K562 (cell line): ENCODE data around the gene TMEM178A. TPM values are rescaled to one million over a fixed set of nuclear protein-coding genes. Genes with fewer than 3 reads are reported as not detected.

Experiments used
- ATAC-seq: fragments of 200-7000 bp; cut with Tn5 transposase; 3 replicates; pipeline ENCODE4 v1.9.1; 2020; ENCODE audit warnings: moderate library complexity
- BruUV-seq: library from RNA; stranded (reverse); fragments of 400-500 nt; replicated peaks from 2 replicates; lab custom pipeline; 2021; lab: Mats Ljungman, UMichigan
- CTCF ChIA-PET: fragments of 300-600 bp; formaldehyde crosslinking; extraction: SDS; loops from one replicate; lab custom pipeline; 2021; ENCODE audit warnings: low intra/inter-chr PET ratio; lab: Yijun Ruan, JAX
- POLR2A ChIA-PET: fragments of 300-600, 350-650 bp; sonication (Branson Sonifier 250); formaldehyde crosslinking; extraction: SDS; loops from one replicate; lab custom pipeline; 2021; ENCODE audit warnings: antibody characterized with exemption, inconsistent platforms; lab: Yijun Ruan, JAX
- DNase-seq, 4 experiments: peaks; one replicate each; pipeline versions ENCODE4 v3.0.0 to v3.0.0-alpha.2; 2011 to 2018; ENCODE audit warnings: low spot score in 3 of 4, mixed read lengths in 3 of 4; ENCODE audit errors: extremely low read depth in 1 of 4
- FAIRE-seq: peaks from 2 replicates; lab custom pipeline; 2011; peaks lifted over from hg19 to GRCh38; lab: Jason Lieb, UNC
- H2AFZ ChIP-seq: 2 replicates; pipeline ENCODE4 v1.6.0; 2011; ENCODE audit warnings: low read depth, low read length, control low read depth, inconsistent platforms
- H3K27ac ChIP-seq: fragments of 200-600 bp; 3 replicates; pipeline ENCODE4 v1.8.0; 2011; ENCODE audit warnings: low read depth, mild to moderate bottlenecking, control low read depth, inconsistent platforms, low read length, moderate library complexity, mixed read lengths; ENCODE audit errors: extremely low read depth
- H3K27me3 ChIP-seq, 2 experiments: fragments of 300-600 bp in 1 of 2; 2 replicates in 1 of 2; 3 replicates in 1 of 2; pipeline versions ENCODE4 v1.6.0 to v1.8.0; 2011; ENCODE audit warnings: inconsistent platforms in 2 of 2, low read length in 2 of 2, mild to moderate bottlenecking in 1 of 2, mixed read lengths in 1 of 2, moderate library complexity in 1 of 2; ENCODE audit not compliant: control insufficient read depth in 2 of 2, insufficient read depth in 2 of 2
- H3K36me3 ChIP-seq: fragments of 300-600 bp; 3 replicates; pipeline ENCODE4 v1.8.0; 2011; ENCODE audit warnings: mild to moderate bottlenecking, low read length, inconsistent platforms; ENCODE audit not compliant: control insufficient read depth, insufficient read depth
- H3K4me1 ChIP-seq, 2 experiments: fragments of 200-600 bp in 1 of 2; replicated peaks in 1 of 2; 2 replicates in 1 of 2; 3 replicates in 1 of 2; pipeline versions ENCODE4 v1.5.1 to v1.8.0; 2011; ENCODE audit warnings: inconsistent platforms in 2 of 2, low read length in 2 of 2, mild to moderate bottlenecking in 1 of 2, mixed read lengths in 1 of 2, moderate library complexity in 1 of 2; ENCODE audit not compliant: control insufficient read depth in 2 of 2, insufficient read depth in 2 of 2
- H3K4me2 ChIP-seq: 2 replicates; pipeline ENCODE4 v1.6.1; 2011; ENCODE audit warnings: low read length, control low read depth, inconsistent platforms, mixed read lengths; ENCODE audit not compliant: insufficient read depth
- H3K4me3 ChIP-seq: fragments of 200-600 bp; sonication (generic), shearing (Covaris generic); 2 replicates; pipeline ENCODE4 v1.5.1; 2016; ENCODE audit warnings: control low read depth, inconsistent platforms
- H3K79me2 ChIP-seq: fragments of 200-600 bp; 3 replicates; pipeline ENCODE4 v1.8.0; 2011; ENCODE audit warnings: low read length, inconsistent platforms; ENCODE audit not compliant: control insufficient read depth, insufficient read depth
- H3K9ac ChIP-seq, 2 experiments: 2 replicates each; pipeline versions ENCODE4 v1.6.0 to v1.6.1; 2011; ENCODE audit warnings: low read depth in 2 of 2, low read length in 2 of 2, control low read depth in 1 of 2, inconsistent platforms in 1 of 2, mild to moderate bottlenecking in 1 of 2, mixed read lengths in 1 of 2; ENCODE audit not compliant: insufficient read depth in 1 of 2
- H3K9me1 ChIP-seq: one replicate; pipeline ENCODE4 v1.6.0; 2011; ENCODE audit warnings: inconsistent platforms, mild to moderate bottlenecking, low read length, moderate library complexity; ENCODE audit not compliant: control insufficient read depth, insufficient read depth
- H3K9me3 ChIP-seq: replicated peaks from 2 replicates; pipeline ENCODE4 v1.5.1; 2011; ENCODE audit warnings: low read depth, low read length, inconsistent platforms; ENCODE audit not compliant: control insufficient read depth, insufficient read depth
- H4K20me1 ChIP-seq: replicated peaks from 2 replicates; pipeline ENCODE4 v1.6.1; 2011; ENCODE audit warnings: low read length, inconsistent platforms, mixed read lengths; ENCODE audit not compliant: control insufficient read depth, insufficient read depth
- CBX8 ChIP-seq: fragments of 200-600 bp; sonication (generic); IDR thresholded peaks from 2 replicates; pipeline ENCODE4 v1.6.1; 2012; ENCODE audit warnings: borderline replicate concordance, mixed run types, low read depth, mild to moderate bottlenecking, moderate library complexity, mixed read lengths, low read length, control low read depth, inconsistent platforms; ENCODE audit not compliant: poor library complexity, severe bottlenecking; ENCODE audit errors: extremely low read depth
- POLR2G ChIP-seq: fragments of 200-400 bp; formaldehyde crosslinking; IDR thresholded peaks from 2 replicates; pipeline ENCODE4 v1.6.1; 2017; ENCODE audit warnings: low read depth, mild to moderate bottlenecking, antibody characterized with exemption, low read length, moderate library complexity
- SAP30 ChIP-seq: fragments of 200-600 bp; sonication (generic); IDR thresholded peaks from 2 replicates; pipeline ENCODE4 v1.6.1; 2012; ENCODE audit warnings: borderline replicate concordance, low read depth, mild to moderate bottlenecking, moderate library complexity, low read length, control low read depth, inconsistent platforms; ENCODE audit not compliant: insufficient read depth, poor library complexity, severe bottlenecking
- SPI1 ChIP-seq: IDR thresholded peaks from 2 replicates; pipeline ENCODE4 v1.6.1; 2011; ENCODE audit warnings: low read depth, low read length, control low read depth, borderline replicate concordance
- ZBTB9 ChIP-seq: fragments of 450-650 bp; formaldehyde crosslinking; IDR thresholded peaks from 2 replicates; pipeline ENCODE4 v1.4.0; 2020; ENCODE audit warnings: mild to moderate bottlenecking, moderate library complexity
- ZFP30 ChIP-seq: fragments of 250-450 bp; sonication (Bioruptor Pico); IDR thresholded peaks from 2 replicates; pipeline ENCODE4 v1.8.0; 2022; ENCODE audit warnings: moderate library complexity, mild to moderate bottlenecking, inconsistent platforms, borderline replicate concordance
- ZFPM2 ChIP-seq: fragments of 250-450 bp; sonication (Bioruptor Pico); IDR thresholded peaks from 2 replicates; pipeline ENCODE4 v1.5.1; 2022; ENCODE audit warnings: mild to moderate bottlenecking
- ZNF75A ChIP-seq: fragments of 450-650 bp; formaldehyde crosslinking; IDR thresholded peaks from 2 replicates; pipeline ENCODE4 v1.4.0; 2020; ENCODE audit warnings: mild to moderate bottlenecking
- WGBS: fragments of 100-300 bp; shearing (Covaris generic); methylation state at CpG from one replicate; pipeline ENCODE4 v1.1.6; 2016; ENCODE audit warnings: low coverage, mixed read lengths; ENCODE audit not compliant: insufficient coverage; ENCODE audit errors: missing lambda C conversion rate; 5-methylcytosine and 5-hydroxymethylcytosine counted together
- in situ Hi-C: fragments of 300-500 bp; cut with MboI; formaldehyde crosslinking; loops from 4 replicates; pipeline ENCODE4 v1.15.0; 2018; ENCODE audit warnings: inconsistent platforms, mixed read lengths
- intact Hi-C: fragments of 100-400 bp; cut with micrococcal nuclease; formaldehyde crosslinking; loops from 2 replicates; pipeline ENCODE4 v1.14.2; 2022
- polyA plus RNA-seq, 8 experiments: library from polyadenylated mRNA; depleted of rRNA in 4 of 8; stranded (reverse) in 5 of 8; unstranded in 3 of 8; fragments of >200 nt; fragmentation: Nextera tagmentation in 2 of 8; fragmentation: Illumina TruSeq in 1 of 8; extraction: Ambion mirVana in 2 of 8; extraction: Trizol in 1 of 8; gene quantifications; 2 replicates each; pipeline versions ENCODE4 v1.2.1 to v1.2.3, GENCODE V29; 2011 to 2014; ENCODE audit warnings: inconsistent platforms in 1 of 8, missing spikeins in 1 of 8
- total RNA-seq, 7 experiments: library from RNA; depleted of rRNA in 6 of 7; stranded (reverse); fragments of >200 nt in 6 of 7; fragmentation: Illumina TruSeq in 2 of 7; extraction: Trizol in 2 of 7; gene quantifications; 2 replicates each; pipeline versions ENCODE4 v1.2.1 to v1.2.3, GENCODE V29; 2011 to 2021; ENCODE audit warnings: low replicate concordance in 1 of 7

The TMEM178A gene
- total and polyA plus RNA-seq, 9 of the 15 experiments (the other 6 are each of a cell fraction or from before 2014, with no cell fraction given), result 0.04 to 0.17 TPM; not detected in 7

GRCh38 chr2:39632876-39633275 is 32.8 kb upstream of the TMEM178A start:
- DNase-seq (no peak), FAIRE-seq (no peak), ATAC-seq (no peak)
- H3K4me1 ChIP-seq, result peaks cover 0 to 6% of the 10 kb centered on the region in 2 experiments; a peak in 1 of 5 replicates
- H2AFZ ChIP-seq, result no peak overlapping the region
- peaks cover 4 to 14% of the 10 kb centered on the region in 2 experiments; a peak in 4 of 5 replicates for H3K27me3 ChIP-seq
- H3K79me2 ChIP-seq, result no peaks in the 10 kb centered on the region
- 13% methylated on average over 4 of the region's 4 CpGs for WGBS
- no peaks in the 10 kb centered on the region for H3K9me3 ChIP-seq
- H3K27ac ChIP-seq, result no peak overlapping the region
- no peak overlapping the region for H3K4me3 ChIP-seq
- no peak overlapping the region for H3K9ac ChIP-seq
- no peak overlapping the region for H3K4me2 ChIP-seq
- in situ Hi-C loops (no loop called here), intact Hi-C loops (no loop called here)
- POLR2A ChIA-PET, result no interaction called here
- H3K36me3 ChIP-seq, result no peaks in the 10 kb centered on the region
- CTCF ChIA-PET, result no interaction called here
- TF ChIP-seq ZFPM2 (CRISPR knock-in tag) (no peak), SAP30 (no peak), ZFP30 (CRISPR knock-in tag) (no peak), CBX8 (no peak)
- no peaks in the 10 kb centered on the region for H4K20me1 ChIP-seq
- BruUV-seq, result no TSS peak
- H3K9me1 ChIP-seq, result no peaks in the 10 kb centered on the region

GRCh38 chr2:39636306-39636705 is 29.4 kb upstream of the TMEM178A start:
- intact Hi-C loops (no loop called here), in situ Hi-C loops (no loop called here)
- 2% methylated on average over 3 of the region's 3 CpGs for WGBS
- DNase-seq (no peak), ATAC-seq (no peak), FAIRE-seq (no peak)
- no peak for TF ChIP-seq POLR2G
- no peak for TF ChIP-seq ZNF75A
- TF ChIP-seq ZBTB9 (CRISPR knock-in tag), result no peak
- TF ChIP-seq SPI1, result peak; percentile 30; the same call in 1 of the 2 replicates
- no peaks in the 10 kb centered on the region for H3K36me3 ChIP-seq
- no peaks in the 10 kb centered on the region for H3K79me2 ChIP-seq
- no peaks in the 10 kb centered on the region; the same call in 1 of the 2 replicates for H3K9me3 ChIP-seq
- no peak overlapping the region for H3K4me3 ChIP-seq
- BruUV-seq, result no TSS peak
- H3K9ac ChIP-seq, result no peak overlapping the region
- H2AFZ ChIP-seq, result no peak overlapping the region
- ChIA-PET POLR2A (no interaction called here), CTCF (no interaction called here)
- no peaks in the 10 kb centered on the region for H3K9me1 ChIP-seq
- H3K4me2 ChIP-seq, result no peak overlapping the region
- no peaks in the 10 kb centered on the region for H4K20me1 ChIP-seq
- H3K27me3 ChIP-seq, result peaks cover 8 to 19% of the 10 kb centered on the region in 2 experiments; a peak in 3 of 5 replicates
- H3K27ac ChIP-seq, result no peak overlapping the region
- peaks cover 0 to 6% of the 10 kb centered on the region in 2 experiments; a peak in 1 of 5 replicates for H3K4me1 ChIP-seq
